DOHH2 (cell line): Measurements from ENCODE around the gene MCF2L.

Experiments used
- CTCF ChIP-seq: fragments of 200-600 bp; sonication (generic); IDR thresholded peaks from one replicate; pipeline ENCODE4 v1.5.1; 2014; ENCODE audit warnings: antibody characterized with exemption, mild to moderate bottlenecking, low read depth, low read length; ENCODE audit not compliant: poor library complexity, severe bottlenecking
- EZH2phosphoT487 ChIP-seq: fragments of 200-600 bp; sonication (generic); IDR thresholded peaks from 2 replicates; pipeline ENCODE4 v1.6.1; 2017; ENCODE audit warnings: borderline replicate concordance, mild to moderate bottlenecking, antibody characterized with exemption, low read length, moderate library complexity, mixed read lengths

DNA sequence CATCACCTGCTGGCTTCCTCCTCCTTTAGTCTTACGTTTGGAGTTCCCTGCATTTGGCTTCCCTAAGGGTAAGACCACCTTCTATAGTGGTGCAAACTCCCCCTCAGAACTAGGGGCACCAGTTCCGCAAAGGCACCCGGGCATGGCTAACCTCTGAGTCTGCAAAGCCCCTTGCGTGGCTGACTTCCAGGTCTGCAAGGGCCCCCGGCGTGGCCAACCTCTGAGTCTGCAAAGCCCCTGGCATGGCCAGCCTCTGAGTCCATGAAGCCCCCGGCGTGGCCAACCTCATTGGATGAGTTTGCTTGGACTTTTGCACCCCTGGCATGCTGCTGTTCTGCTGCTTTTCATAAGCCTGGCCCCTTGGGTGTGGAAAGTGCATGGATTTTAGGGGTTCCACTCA lies 5.1 kb downstream of the MCF2L start:
- no peak for TF ChIP-seq CTCF
- TF ChIP-seq EZH2phosphoT487: no peak
